Measurements from ENCODE around the gene BMF.
A peak's percentile ranks its signal among the peaks of the same experiment; 100 is the strongest.

BMF gene

GRCh38 chr15:40103864-40104271 lies 4.8 kb downstream of the BMF start:
- no peak for DNase-seq (ENCODE audit: low spot score)

GRCh38 chr15:40102897-40103858 lies 5.5 kb downstream of the BMF start:
- peak; percentile 73 for DNase-seq (ENCODE audit: low spot score)

GRCh38 chr15:40100947-40101905 lies 7.5 kb downstream of the BMF start:
- no peak for DNase-seq (ENCODE audit: low spot score)

- no peak for DNase-seq (ENCODE audit: low spot score)
Measured at GRCh38 chr15:40100123-40100946, 8.3 kb downstream of the BMF start.

GRCh38 chr15:40098489-40099261 lies 10.0 kb downstream of the BMF start:
- peak; percentile 97 for DNase-seq (ENCODE audit: low spot score)

- DNase-seq (ENCODE audit: low spot score): no peak
Measured at GRCh38 chr15:40097968-40098476, 10.7 kb downstream of the BMF start.

- DNase-seq (ENCODE audit: low spot score): no peak
Measured at GRCh38 chr15:40097096-40097967, 11.3 kb downstream of the BMF start.

GRCh38 chr15:40096094-40096891 lies 12.4 kb downstream of the BMF start:
- DNase-seq (ENCODE audit: low spot score): no peak

GRCh38 chr15:40095371-40096093 lies 13.1 kb downstream of the BMF start:
- no peak for DNase-seq (ENCODE audit: low spot score)

- no peak for DNase-seq (ENCODE audit: low spot score)
Measured at GRCh38 chr15:40094156-40094555, 14.5 kb downstream of the BMF start.

- DNase-seq (ENCODE audit: low spot score): no peak
Measured at GRCh38 chr15:40092979-40093869, 15.5 kb downstream of the BMF start.

GRCh38 chr15:40092256-40092978 lies 16.3 kb downstream of the BMF start:
- no peak for DNase-seq (ENCODE audit: low spot score)

- DNase-seq (ENCODE audit: low spot score): no peak
Measured at GRCh38 chr15:40091861-40092255, 16.8 kb downstream of the BMF start.

GRCh38 chr15:40090774-40091455 lies 17.8 kb downstream of the BMF start:
- no peak for DNase-seq (ENCODE audit: low spot score)

- DNase-seq (ENCODE audit: low spot score): no peak
Measured at GRCh38 chr15:40088929-40089755, 19.5 kb downstream of the BMF start.

Measured in hepatic stellate cell (primary cell).